Urothelium cell line (cell line): ENCODE measurements around the gene PABPN1L.

Experiments used
- DNase-seq: peaks from one replicate; pipeline ENCODE4 v3.0.0; 2011; ENCODE audit warnings: low spot score, mixed read lengths
- FAIRE-seq: peaks from 2 replicates; lab custom pipeline; 2011; peaks lifted over from hg19 to GRCh38; lab: Jason Lieb, UNC

PABPN1L gene

DNA sequence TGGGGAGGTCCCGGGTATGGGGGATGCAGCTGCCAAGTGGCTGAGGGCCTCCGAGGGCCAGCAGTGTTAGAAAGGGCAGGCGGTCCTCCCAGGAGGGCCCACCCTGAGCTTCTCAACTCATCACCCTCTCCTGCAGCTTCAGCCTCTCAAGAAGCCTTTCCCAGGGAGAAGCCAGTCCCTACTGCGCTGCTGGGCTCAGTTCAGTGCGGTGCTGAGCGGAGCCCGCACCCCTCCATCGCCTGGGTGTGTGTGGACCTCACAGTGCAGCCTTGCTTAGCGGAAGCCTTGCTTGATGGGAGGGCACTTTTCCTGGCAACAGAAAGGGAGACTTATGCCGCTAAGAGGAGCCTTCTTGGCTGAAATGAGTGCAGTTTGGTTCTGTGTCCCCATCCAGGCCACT is 51.2 kb downstream of the PABPN1L start:
- FAIRE-seq (no peak), DNase-seq (no peak)

DNA sequence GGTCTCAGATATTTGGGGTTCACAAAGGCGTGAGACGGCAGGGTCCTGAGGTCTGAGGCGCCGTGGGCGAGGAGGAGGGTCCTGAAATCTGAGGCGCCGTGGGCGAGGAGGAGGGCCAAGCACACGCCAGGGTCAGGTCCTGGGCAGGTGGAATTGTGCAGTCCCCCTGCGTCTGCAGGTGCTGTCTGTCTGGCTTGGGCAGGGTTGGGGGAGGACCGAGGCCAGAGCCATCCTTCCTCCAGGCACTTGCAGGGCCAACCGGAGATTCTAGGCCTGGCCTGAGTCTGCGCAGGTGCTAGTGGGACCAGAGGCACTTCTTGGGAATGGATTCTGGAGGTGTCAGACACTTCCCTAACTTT is 52.3 kb downstream of the PABPN1L start:
- FAIRE-seq, result no peak
- DNase-seq, result no peak
